GM06990 (cell line): Measurements from ENCODE around the gene CARHSP1.

Experiments
- DNase-seq: peaks from one replicate; pipeline ENCODE4 v3.0.0-alpha.2; 2011; ENCODE audit not compliant: insufficient read length; ENCODE audit errors: extremely low read depth
- H3K27me3 ChIP-seq: replicated peaks from 2 replicates; pipeline ENCODE4 v1.6.0; 2011; ENCODE audit warnings: low read length; ENCODE audit not compliant: control insufficient read depth, insufficient read depth
- H3K36me3 ChIP-seq: 2 replicates; pipeline ENCODE4 v1.5.1; 2011; ENCODE audit warnings: low read length; ENCODE audit not compliant: control insufficient read depth, insufficient read depth
- H3K4me3 ChIP-seq: replicated peaks from 2 replicates; pipeline ENCODE4 v1.5.1; 2011; ENCODE audit warnings: low read depth, mild to moderate bottlenecking, control low read depth, low read length
- TF ChIP-seq, protein P1 (sequence below): IDR thresholded peaks from 2 replicates; pipeline ENCODE4 v1.5.1; 2011; ENCODE audit warnings: low read length, control low read depth, mild to moderate bottlenecking, inconsistent platforms; ENCODE audit not compliant: insufficient read depth, poor library complexity, severe bottlenecking

The CARHSP1 gene

DNA sequence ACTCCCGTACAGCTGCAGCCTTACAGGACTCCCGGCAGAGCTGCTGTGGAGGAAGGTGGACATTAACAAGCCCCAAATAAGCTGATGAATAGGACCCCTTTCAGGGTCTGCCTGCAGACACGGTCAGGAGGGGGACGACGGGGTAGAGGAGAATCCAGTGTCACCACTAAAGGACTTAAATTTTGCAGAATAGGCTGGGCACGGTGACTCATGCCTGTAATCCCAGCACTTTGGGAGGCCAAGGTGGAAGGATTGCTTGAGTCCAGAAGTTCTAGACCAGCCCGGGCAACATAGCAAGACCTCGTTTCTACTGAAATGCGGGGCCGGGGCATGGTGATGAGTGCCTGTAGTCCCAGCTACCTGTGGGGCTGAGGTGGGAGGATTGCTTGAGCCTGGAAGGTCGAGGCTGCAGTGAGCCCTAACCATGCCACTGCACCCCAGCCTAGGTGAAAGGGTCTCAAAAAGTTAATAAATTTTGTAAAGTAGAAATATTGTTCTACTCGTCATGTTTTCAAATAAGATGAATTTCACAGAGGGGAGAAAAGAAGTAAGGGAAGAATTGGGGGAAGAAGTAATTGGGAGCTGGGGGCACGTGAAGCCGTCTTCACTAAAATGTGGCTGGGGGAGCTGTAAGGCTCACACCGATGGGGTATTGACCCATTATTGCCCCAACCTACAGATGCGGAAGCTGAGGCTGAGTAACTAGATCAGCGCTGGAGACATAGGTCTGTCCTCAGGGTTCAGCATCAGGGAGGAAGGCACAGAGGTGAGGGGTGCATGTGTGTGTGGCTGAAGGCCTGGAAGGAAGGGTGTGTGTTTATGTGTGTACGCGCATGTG, 18.0 kb upstream of the CARHSP1 start:
- H3K27me3 ChIP-seq = no peaks in the 10 kb centered on the region
- DNase-seq = no peak
- no peak overlapping the region for H3K4me3 ChIP-seq
- H3K36me3 ChIP-seq = peaks cover 28% of the 10 kb centered on the region
- TF ChIP-seq, protein P1, sequence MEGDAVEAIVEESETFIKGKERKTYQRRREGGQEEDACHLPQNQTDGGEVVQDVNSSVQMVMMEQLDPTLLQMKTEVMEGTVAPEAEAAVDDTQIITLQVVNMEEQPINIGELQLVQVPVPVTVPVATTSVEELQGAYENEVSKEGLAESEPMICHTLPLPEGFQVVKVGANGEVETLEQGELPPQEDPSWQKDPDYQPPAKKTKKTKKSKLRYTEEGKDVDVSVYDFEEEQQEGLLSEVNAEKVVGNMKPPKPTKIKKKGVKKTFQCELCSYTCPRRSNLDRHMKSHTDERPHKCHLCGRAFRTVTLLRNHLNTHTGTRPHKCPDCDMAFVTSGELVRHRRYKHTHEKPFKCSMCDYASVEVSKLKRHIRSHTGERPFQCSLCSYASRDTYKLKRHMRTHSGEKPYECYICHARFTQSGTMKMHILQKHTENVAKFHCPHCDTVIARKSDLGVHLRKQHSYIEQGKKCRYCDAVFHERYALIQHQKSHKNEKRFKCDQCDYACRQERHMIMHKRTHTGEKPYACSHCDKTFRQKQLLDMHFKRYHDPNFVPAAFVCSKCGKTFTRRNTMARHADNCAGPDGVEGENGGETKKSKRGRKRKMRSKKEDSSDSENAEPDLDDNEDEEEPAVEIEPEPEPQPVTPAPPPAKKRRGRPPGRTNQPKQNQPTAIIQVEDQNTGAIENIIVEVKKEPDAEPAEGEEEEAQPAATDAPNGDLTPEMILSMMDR = no peak

DNA sequence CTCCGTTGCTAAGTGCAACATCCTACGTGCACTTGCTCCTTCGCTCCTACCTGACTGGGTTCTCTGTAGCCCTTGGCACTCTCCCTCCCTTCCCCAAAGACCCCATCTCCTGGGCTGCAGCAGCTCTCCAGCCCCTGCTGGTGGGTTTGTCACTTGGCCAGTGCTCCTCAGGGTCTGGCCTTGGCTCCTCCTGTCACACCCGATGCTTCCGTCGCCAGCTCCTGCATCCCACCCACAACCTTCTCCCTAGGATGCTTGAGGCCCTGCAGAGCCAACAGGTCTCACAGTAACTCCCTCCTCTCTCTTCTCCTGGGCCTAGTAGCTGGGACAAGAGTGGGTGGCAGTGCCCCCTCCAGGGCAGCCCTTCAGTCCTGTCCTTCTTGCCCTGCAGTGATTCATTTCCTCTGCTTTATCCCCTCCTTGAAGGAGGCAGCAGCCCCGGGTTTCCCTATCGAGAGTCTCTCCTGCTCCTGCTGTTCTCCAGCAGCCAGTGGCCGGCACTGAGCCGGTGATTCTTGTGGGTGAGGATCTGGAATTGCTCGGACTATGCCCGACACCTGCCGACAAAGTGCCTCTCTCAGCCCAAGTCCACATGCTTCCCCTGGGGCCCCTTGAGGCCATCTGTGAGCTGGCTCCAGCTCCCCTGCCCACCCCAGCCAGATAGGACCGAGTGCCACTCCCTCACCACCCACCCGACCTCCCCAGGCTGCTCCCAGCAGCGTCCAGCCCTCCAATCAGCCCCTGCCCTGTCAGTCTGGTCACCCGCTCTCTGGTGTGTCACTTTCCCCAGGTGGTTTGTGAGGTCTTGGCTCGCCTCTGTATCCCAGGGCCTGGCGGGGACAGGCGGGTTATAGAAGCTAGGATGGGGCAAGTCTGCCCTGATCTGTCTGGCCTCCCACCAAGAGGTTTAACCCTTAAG, 17.1 kb upstream of the CARHSP1 start:
- peaks cover 27% of the 10 kb centered on the region for H3K36me3 ChIP-seq
- H3K4me3 ChIP-seq = no peak overlapping the region
- no peak for DNase-seq
- no peaks in the 10 kb centered on the region for H3K27me3 ChIP-seq
- TF ChIP-seq, protein P1 = no peak

DNA sequence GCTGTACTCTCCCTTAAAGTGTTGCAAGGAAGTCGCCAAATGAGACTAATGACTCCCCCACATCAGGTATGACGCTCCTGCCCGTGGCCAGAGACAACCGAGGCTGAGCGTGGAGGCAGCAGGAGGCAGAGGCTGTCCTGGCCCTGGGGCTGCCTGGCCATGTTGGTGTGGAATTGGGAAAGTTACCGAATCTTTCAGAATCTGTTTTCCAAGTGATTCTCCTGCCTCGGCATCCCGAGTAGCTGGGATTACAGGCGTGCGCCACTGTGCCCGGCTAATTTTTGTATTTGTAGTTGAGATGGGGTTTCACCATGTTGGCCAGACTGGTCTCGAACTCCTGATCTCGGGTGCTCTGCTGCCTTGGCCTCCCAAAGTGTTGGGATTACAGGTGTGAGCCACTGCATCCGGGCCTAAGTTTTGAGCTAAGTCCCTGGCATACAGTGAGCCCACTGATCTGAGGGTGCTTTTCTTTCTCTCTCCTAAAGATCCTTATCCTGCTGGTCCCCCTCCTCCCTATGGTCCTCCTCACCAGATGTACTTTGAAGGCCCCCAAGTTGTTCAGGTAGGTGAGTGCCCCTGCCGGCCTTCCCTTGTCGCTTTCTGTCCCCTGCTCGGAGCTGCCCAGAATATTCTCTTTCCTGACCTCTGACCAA, 14.0 kb upstream of the CARHSP1 start:
- TF ChIP-seq, protein P1 = no peak
- H3K4me3 ChIP-seq = no peak overlapping the region
- no peaks in the 10 kb centered on the region for H3K27me3 ChIP-seq
- no peak for DNase-seq
- H3K36me3 ChIP-seq = peaks cover 4% of the 10 kb centered on the region

DNA sequence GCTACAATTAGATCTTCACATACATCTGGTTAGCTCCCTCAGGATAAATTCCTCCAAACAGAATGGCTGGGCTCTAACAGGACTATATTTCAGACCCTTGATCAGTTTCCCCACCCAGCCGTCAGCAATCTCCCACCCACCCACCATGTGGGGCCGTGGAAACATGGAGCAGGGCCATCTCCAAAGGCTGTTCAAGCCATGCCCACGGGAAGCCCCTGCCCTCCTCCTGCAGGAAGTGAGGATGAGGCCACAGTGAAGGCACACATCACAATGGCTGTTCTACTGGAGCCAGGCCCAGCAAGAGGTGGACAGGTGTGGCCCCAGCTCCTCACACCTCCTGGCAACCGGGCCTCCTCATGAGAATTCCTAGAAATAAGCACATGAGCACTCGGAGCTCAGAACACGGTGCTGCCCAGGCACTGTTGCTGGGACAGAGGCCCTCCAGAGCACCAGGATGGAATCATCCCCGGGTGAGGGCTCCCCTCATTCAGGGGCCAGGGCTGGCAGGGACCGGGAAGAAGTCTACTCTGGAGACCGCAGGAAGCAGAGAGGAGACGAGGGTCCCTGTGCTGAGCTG, 13.3 kb upstream of the CARHSP1 start, which contains the start of gene LITAFD:
Gene LITAFD (plus strand): TSS at position 311 of the 577 bp plus-strand sequence. CDS start 2,005 bp downstream, outside the sequence.
- TF ChIP-seq, protein P1 = no peak
- no peak within 1 kb of the TSS for H3K4me3 ChIP-seq
- DNase-seq = no peak
- no peaks in the 10 kb centered on the region for H3K27me3 ChIP-seq
- peaks cover under 1% of the 10 kb centered on the region for H3K36me3 ChIP-seq

DNA sequence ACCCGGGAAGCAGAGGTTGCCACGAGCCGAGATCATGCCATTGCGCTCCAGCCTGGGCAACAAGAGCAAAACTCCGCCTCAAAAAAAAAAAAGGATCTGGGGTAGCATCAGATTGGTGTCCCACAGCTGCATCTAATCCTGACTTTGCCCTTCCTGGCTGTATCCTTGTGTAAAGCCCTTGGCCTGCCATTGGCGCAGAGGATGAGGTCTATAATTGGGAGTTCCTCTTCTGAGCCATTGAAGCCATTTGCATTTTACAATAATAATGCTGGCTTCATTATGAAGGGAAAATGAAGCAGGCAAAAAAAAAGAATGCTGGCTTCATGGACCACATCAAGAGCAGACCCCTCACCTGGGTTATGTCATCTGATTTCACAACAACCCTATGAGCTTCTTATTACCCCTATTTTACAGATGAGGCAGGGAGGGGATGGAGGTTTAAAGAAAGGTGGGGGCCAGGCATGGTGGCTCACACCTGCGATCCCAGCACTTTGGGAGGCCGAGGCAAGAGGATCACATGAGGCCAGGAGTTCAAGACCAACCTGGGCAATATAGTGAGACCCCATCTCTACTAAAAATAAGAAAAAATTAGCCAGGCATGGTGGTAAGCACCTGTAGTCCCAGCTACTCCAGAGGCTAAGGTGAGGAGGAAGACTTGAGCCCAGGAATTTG, 12.2 kb upstream of the CARHSP1 start:
- Histone ChIP-seq H3K27me3 (no peaks in the 10 kb centered on the region), H3K4me3 (no peak overlapping the region), H3K36me3 (no peaks in the 10 kb centered on the region)
- TF ChIP-seq, protein P1 = no peak
- DNase-seq = no peak
